Left lung (tissue), 10 donors: Measurements from ENCODE around the gene LRRC3B. TPM values are rescaled to one million over a fixed set of nuclear protein-coding genes. Genes with fewer than 3 reads are reported as not detected.
A peak's percentile ranks its signal among the peaks of the same experiment; 100 is the strongest.
"Not testable (repeated sequence)": the region's sequence is repeated elsewhere in the genome, so short reads cannot be mapped to it uniquely, and the experiment has no call there.

Experiments used
- ATAC-seq: fragments of 200-7000 bp; cut with Tn5 transposase; one replicate; pipeline ENCODE4 v1.9.1; 2020; ENCODE audit warnings: moderate library complexity
- DNase-seq, 4 donors: peaks; one replicate each; pipeline ENCODE4 v3.0.0-alpha.2; 2013 to 2020
- H3K27ac ChIP-seq, 2 donors: fragments of 200-600 bp; sonication (generic) in 1 of 2; one replicate each; pipeline versions ENCODE4 v1.5.0 to v1.8.0; 2020 to 2021
- H3K27me3 ChIP-seq, 2 donors: fragments of 200-600 bp; sonication (generic) in 1 of 2; one replicate each; pipeline versions ENCODE4 v1.5.0 to v1.8.0; 2020 to 2021
- H3K36me3 ChIP-seq, 2 donors: fragments of 200-600 bp; sonication (generic) in 1 of 2; one replicate each; pipeline versions ENCODE4 v1.5.0 to v1.8.0; 2020 to 2021
- H3K4me1 ChIP-seq, 2 donors: fragments of 200-600 bp; one replicate each; pipeline ENCODE4 v1.8.0; 2021
- H3K4me3 ChIP-seq, 2 donors: fragments of 200-600 bp; sonication (generic) in 1 of 2; one replicate each; pipeline versions ENCODE4 v1.5.0 to v1.8.0; 2020 to 2021; ENCODE audit warnings: mild to moderate bottlenecking in 1 of 2
- H3K9me3 ChIP-seq, 2 donors: fragments of 200-600 bp; sonication (generic) in 1 of 2; one replicate each; pipeline versions ENCODE4 v1.5.0 to v1.8.0; 2020 to 2021
- intact Hi-C, 2 donors: fragments of 100-400 bp; cut with DNase I; formaldehyde crosslinking; loops; one replicate each; pipeline versions ENCODE4 v1.11.2 to v1.14.2; 2022
- polyA plus RNA-seq, 6 donors: library from polyadenylated mRNA; unstranded; fragments of 120-200 nt; gene quantifications; one replicate each; pipeline ENCODE4 v1.2.1, GENCODE V29; 2013; ENCODE audit not compliant: insufficient read length in 6 of 6
- total RNA-seq, 2 donors: library from RNA; stranded (reverse); fragmentation: NEBNext Ultra II Directional; extraction: Animal tissue kit (Norgen Biotek cat#: 25700); gene quantifications; one replicate each; pipeline ENCODE4 v1.2.1, GENCODE V29; 2021
- TF ChIP-seq, protein P1 (sequence below), 2 donors: fragments of 200-600 bp; sonication (generic) in 1 of 2; IDR thresholded peaks; one replicate each; pipeline versions ENCODE4 v1.5.0 to v1.8.0; 2021; ENCODE audit warnings: antibody characterized with exemption in 2 of 2
- donor health status: DM: no; HTN: yes; CAD: no.
- donor health status: DM: no; HTN: no; CAD: no.

The LRRC3B gene
- total and polyA plus RNA-seq, 8 donors: 3.0 to 4.9 (median 4.3) TPM; not detected in 2

DNA sequence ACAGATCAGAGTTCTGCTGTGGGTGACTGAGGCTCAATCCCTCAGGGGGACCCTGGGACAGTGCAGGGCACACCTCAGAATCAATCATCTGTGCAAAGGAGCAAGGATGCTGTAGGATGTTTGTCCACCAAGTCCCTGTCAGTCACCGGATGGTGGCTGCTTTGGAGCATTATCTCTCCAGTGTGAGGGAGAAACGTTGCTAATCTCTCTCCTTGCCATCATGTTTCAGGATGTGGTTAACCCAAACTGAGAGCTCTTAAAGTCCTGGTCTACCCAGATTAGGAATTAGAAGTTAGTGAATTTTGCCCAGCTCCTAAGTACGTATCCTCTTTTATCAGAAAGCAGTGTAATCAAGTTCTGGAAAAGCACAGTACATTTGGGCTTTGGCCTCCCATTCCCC lies 26.2 kb upstream of the LRRC3B start:
- intact Hi-C loops: no loop called here
- ATAC-seq: no peak
- Histone ChIP-seq H3K9me3 (no peaks in the 10 kb centered on the region), H3K4me3 (no peak overlapping the region), H3K27ac (no peak overlapping the region), H3K36me3 (no peaks in the 10 kb centered on the region), H3K4me1 (no peaks in the 10 kb centered on the region), H3K27me3 (no peaks in the 10 kb centered on the region)
- no peak for DNase-seq
- TF ChIP-seq, protein P1, sequence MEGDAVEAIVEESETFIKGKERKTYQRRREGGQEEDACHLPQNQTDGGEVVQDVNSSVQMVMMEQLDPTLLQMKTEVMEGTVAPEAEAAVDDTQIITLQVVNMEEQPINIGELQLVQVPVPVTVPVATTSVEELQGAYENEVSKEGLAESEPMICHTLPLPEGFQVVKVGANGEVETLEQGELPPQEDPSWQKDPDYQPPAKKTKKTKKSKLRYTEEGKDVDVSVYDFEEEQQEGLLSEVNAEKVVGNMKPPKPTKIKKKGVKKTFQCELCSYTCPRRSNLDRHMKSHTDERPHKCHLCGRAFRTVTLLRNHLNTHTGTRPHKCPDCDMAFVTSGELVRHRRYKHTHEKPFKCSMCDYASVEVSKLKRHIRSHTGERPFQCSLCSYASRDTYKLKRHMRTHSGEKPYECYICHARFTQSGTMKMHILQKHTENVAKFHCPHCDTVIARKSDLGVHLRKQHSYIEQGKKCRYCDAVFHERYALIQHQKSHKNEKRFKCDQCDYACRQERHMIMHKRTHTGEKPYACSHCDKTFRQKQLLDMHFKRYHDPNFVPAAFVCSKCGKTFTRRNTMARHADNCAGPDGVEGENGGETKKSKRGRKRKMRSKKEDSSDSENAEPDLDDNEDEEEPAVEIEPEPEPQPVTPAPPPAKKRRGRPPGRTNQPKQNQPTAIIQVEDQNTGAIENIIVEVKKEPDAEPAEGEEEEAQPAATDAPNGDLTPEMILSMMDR (IDR thresholded peaks at IDR 0.05): no peak

DNA sequence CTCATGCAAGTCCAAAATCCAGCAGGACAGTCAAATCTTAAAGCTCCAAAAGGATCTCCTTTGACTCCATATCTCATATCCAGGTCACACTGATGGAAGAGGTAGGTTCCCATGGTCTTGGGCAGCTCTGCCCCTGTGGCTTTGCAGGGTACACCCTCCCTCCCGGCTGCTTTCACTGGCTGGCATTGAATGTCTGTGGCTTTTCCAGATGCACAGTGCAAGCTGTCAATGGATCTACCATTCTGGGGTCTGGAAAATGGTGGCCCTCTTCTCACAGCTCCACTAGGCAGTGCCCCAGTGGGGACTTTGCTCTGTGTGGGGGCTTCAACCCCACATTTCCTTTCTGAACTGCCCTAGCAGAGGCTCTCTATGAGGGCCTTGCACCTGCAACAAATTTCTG lies 19.3 kb upstream of the LRRC3B start:
- H3K27ac ChIP-seq, H3K4me1 ChIP-seq, H3K27me3 ChIP-seq, ATAC-seq, intact Hi-C loops, H3K36me3 ChIP-seq, H3K4me3 ChIP-seq, DNase-seq: not testable (repeated sequence)
- peaks cover 0 to 35% of the 10 kb centered on the region in 2 donors for H3K9me3 ChIP-seq

DNA sequence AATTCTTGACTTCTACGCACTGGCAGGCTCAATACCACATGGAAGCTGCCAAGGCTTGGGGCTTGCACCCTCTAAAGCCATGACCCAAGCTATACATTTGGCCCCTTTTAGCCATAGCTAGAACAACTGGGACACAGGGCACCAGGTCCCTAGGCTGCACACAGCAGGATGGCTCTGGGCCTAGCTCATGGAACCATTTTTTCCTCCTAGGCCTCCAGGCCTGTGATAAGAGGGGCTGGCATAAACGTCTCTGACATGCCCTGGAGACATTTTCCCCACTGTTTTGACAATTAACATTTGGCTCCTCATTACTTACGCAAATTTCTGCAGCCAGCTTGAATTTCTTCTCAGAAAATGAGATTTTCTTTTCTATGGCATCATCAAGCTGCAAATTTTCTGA lies 18.8 kb upstream of the LRRC3B start:
- intact Hi-C loops, H3K36me3 ChIP-seq, H3K4me1 ChIP-seq, DNase-seq, H3K4me3 ChIP-seq, ATAC-seq, H3K27me3 ChIP-seq, H3K27ac ChIP-seq: not testable (repeated sequence)
- H3K9me3 ChIP-seq: peaks cover 0 to 35% of the 10 kb centered on the region in 2 donors

DNA sequence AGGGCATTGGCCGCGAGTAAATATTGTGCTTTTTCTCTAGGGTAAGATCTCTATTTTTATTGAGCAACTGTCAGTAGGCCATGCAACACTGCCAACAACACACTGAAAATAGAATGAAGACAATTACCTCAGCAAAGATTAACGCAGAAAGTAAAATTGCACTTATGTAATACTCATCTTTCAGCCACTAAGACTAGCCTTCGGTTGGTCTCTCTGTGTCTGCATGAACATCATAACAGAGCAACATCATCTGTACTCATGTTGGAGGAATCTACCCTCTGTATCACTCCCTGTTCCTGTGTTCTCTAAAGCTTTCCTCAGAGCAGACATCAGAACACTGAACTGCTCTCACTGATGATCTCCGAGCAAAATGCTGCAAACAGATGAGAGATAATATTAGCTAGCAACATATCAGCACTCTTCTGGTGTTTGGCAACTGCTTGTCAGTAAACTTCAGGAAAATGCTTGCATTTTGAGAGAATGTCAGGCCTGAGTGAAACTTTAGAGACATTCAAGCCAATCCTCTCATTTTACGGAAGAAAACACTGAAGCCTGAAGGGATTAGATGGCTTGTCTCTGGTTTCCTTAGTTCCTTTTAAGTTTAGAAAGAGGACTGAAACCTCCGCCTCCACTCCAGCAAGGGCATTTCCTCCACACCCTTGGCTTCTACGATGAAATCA lies 8.4 kb upstream of the LRRC3B start:
- Histone ChIP-seq H3K27me3 (no peaks in the 10 kb centered on the region), H3K9me3 (no peaks in the 10 kb centered on the region), H3K4me1 (no peaks in the 10 kb centered on the region), H3K27ac (no peak overlapping the region), H3K36me3 (no peaks in the 10 kb centered on the region), H3K4me3 (no peak overlapping the region)
- no peak for DNase-seq
- TF ChIP-seq, protein P1 (IDR thresholded peaks at IDR 0.05): no peak
- no peak for ATAC-seq
- intact Hi-C loops: no loop called here

DNA sequence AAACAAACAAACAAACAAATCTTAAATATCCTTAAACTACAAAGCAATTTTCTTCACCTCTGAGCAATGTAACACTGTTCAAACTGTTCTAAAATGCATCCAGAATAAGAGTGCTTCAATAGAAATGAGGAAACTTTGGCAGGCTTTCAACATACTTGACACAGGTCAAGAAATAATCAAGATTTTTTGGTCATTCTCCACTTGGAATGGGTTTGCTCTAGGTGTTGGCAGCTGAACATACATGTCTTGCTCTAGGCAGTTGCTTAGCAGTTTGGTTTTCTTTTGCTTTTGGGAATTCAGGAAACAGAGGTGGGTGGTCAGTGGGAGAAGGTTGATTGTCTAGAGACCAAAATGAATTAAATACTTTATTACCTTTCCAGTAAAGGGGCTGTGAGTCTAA lies 1.4 kb upstream of the LRRC3B start:
- Histone ChIP-seq H3K4me3 (no peak overlapping the region), H3K9me3 (no peaks in the 10 kb centered on the region), H3K4me1 (peaks cover 0 to 6% of the 10 kb centered on the region in 2 donors), H3K27me3 (peaks cover 28 to 50% of the 10 kb centered on the region in 2 donors), H3K27ac (no peak overlapping the region), H3K36me3 (no peaks in the 10 kb centered on the region)
- TF ChIP-seq, protein P1 (IDR thresholded peaks at IDR 0.05): no peak
- ATAC-seq (peak; percentile 77), DNase-seq (no peak)
- intact Hi-C loops: no loop called here

DNA sequence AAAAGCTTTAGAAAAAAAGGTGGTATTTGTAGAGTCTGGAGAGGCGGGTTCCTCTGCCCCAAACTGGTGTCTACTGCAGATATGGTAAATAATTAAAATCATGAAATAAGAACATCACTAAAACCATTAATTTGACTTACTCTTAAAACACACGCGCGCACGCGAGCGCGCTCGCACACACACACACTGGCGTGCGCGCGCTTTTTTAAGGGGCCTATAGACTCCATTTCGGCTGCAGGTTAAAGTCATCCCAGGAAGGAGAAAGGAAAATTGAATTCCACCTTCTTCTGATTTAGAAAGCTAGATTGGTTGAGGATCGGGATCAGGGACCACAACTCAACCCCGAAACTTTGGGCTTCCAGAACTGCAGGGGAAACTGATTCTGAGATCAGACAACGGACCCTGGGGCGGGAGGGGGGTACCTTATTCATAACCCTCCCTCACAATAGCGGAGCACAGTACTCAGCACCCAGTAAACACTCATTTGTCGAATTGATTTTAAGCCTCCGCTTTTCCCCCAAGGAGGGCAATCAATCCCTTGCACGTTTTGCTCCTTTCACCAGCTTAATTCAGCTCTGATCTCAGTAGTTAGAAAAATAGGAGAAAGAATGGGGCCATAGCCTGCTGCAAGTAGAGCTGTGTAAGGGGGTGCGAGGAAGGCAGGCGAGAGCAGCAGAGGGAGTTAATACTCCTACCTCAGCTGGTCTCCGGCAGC lies 509 bp upstream of the LRRC3B start:
- intact Hi-C loops: no loop called here
- peaks cover 0 to 6% of the 10 kb centered on the region in 2 donors for H3K4me1 ChIP-seq
- H3K4me3 ChIP-seq: peak overlapping the region in 1 of 2 donors; percentile 21
- H3K27me3 ChIP-seq: peaks cover 28 to 50% of the 10 kb centered on the region in 2 donors
- DNase-seq (peak in 1 of 4 donors; percentile 35), ATAC-seq (peak; percentile 8)
- TF ChIP-seq, protein P1 (IDR thresholded peaks at IDR 0.05): no peak
- no peaks in the 10 kb centered on the region for H3K36me3 ChIP-seq
- H3K27ac ChIP-seq: no peak overlapping the region
- no peaks in the 10 kb centered on the region for H3K9me3 ChIP-seq
